ENCODE measurements around the gene PPP1R27.

Gene PPP1R27

GRCh38 chr17:81870981-81871386, 36.1 kb upstream of the PPP1R27 start, which contains the start of gene ARHGDIA:
ARHGDIA (minus strand) TSS chr17:81871337; CDS start chr17:81869930, 1,407 bp downstream.
- Histone ChIP-seq H3K9me3 (no peaks in the 10 kb centered on the region), H3K27me3 (no peaks in the 10 kb centered on the region), H3K4me1 (peaks cover 26% of the 10 kb centered on the region), H3K4me3 (ENCODE audit: low read depth, low read length) (peak within 1 kb of the TSS; percentile 90), H3K36me3 (peaks cover 25% of the 10 kb centered on the region)
- DNase-seq: no peak
- TF ChIP-seq CTCF (IDR thresholded peaks at IDR 0.05; ENCODE audit: low read depth, low read length): no peak

DNA sequence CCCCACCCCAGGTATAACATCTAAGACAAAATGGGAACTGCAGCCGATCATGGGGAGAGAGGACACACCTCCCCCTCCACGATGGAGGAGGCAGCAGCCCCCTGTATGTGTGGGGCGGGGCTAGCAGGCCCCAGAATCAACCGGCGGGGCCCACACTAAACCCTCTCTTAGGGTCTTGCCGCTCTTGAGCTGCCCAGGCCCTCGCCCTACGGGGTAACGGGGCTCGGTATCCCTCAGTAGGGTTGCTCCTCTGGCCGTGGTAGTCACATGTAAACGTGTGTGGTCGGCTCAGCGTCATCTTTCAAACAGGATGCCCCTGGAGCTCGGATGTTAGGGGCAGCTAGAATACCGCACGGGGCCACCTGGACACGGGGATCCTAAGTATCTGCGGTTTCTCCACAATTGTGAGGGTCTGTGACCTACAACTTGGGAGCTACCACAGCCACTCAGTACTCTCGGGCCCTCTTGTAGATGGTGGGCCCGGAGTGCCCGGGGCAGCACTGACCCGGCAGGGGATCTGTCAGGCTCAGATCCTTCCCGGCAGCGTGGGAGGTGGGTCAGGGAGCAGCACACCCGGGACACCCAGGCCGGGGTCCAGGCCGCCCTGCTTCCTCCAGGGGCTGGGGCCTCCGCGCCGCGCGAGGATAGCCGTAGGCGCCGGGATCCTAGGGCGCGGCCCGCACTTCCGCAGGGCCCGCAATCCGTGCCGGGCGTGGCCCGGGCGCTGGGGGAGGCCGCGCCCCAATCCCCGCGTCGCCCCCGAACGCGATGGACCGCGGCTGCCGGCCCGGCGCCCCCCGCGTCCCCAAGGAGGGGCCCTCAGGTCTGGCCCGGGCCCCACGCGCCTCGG, 35.5 kb upstream of the PPP1R27 start:
- Histone ChIP-seq H3K36me3 (peaks cover 25% of the 10 kb centered on the region), H3K27me3 (no peaks in the 10 kb centered on the region), H3K4me1 (peaks cover 26% of the 10 kb centered on the region), H3K4me3 (ENCODE audit: low read depth, low read length) (peak overlapping the region; percentile 90), H3K9me3 (no peaks in the 10 kb centered on the region)
- no peak for TF ChIP-seq CTCF (IDR thresholded peaks at IDR 0.05; ENCODE audit: low read depth, low read length)
- peak; percentile 36 for DNase-seq

- no peaks in the 10 kb centered on the region for H3K9me3 ChIP-seq
- H3K4me1 ChIP-seq: peaks cover 26% of the 10 kb centered on the region
- TF ChIP-seq CTCF (IDR thresholded peaks at IDR 0.05; ENCODE audit: low read depth, low read length): peak; percentile 78
- peak; percentile 78 for DNase-seq
- H3K4me3 ChIP-seq (ENCODE audit: low read depth, low read length): peak overlapping the region; percentile 90
- H3K36me3 ChIP-seq: peaks cover 25% of the 10 kb centered on the region
- no peaks in the 10 kb centered on the region for H3K27me3 ChIP-seq
Measured at GRCh38 chr17:81869221-81870130, 34.6 kb upstream of the PPP1R27 start.

DNA sequence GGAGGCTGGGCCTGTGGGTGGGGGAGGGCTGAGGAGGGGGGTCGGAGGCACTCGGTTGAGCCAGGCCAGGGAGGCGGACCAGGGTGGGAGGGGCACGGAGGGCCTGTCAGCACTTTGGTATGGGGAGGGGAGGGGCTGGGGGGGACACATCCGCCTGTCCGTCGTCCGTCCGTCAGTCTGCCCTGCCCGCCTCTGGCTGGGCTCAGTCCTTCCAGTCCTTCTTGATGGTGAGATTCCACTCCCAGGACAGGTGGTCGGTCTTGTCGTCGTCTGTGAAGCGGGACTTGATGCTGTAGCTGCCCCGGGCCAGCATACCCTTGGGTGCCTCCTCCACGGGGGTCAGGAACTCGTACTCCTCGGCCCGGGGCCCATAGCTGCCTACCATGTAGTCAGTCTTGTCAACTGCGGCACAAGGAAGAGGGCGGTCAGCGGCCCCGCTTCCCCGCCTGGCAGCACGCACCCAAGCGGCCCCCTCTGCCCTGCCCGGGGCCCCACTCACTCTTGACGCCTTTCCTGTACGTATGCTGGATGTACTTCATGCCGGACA, 33.9 kb upstream of the PPP1R27 start:
- H3K4me3 ChIP-seq (ENCODE audit: low read depth, low read length): peak overlapping the region; percentile 90
- no peak for TF ChIP-seq CTCF (IDR thresholded peaks at IDR 0.05; ENCODE audit: low read depth, low read length)
- H3K36me3 ChIP-seq: peaks cover 27% of the 10 kb centered on the region
- peaks cover 26% of the 10 kb centered on the region for H3K4me1 ChIP-seq
- no peaks in the 10 kb centered on the region for H3K27me3 ChIP-seq
- H3K9me3 ChIP-seq: no peaks in the 10 kb centered on the region
- peak; percentile 63 for DNase-seq

- no peaks in the 10 kb centered on the region for H3K27me3 ChIP-seq
- H3K4me1 ChIP-seq: peaks cover 26% of the 10 kb centered on the region
- no peak for DNase-seq
- TF ChIP-seq CTCF (IDR thresholded peaks at IDR 0.05; ENCODE audit: low read depth, low read length): no peak
- peaks cover 33% of the 10 kb centered on the region for H3K36me3 ChIP-seq
- H3K9me3 ChIP-seq: no peaks in the 10 kb centered on the region
- H3K4me3 ChIP-seq (ENCODE audit: low read depth, low read length): no peak overlapping the region
Measured at GRCh38 chr17:81867991-81868673, 33.3 kb upstream of the PPP1R27 start.
